ENCODE results near the gene CAND1.
A peak's percentile ranks its signal among the peaks of the same experiment; 100 is the strongest.

Gene CAND1

DNA sequence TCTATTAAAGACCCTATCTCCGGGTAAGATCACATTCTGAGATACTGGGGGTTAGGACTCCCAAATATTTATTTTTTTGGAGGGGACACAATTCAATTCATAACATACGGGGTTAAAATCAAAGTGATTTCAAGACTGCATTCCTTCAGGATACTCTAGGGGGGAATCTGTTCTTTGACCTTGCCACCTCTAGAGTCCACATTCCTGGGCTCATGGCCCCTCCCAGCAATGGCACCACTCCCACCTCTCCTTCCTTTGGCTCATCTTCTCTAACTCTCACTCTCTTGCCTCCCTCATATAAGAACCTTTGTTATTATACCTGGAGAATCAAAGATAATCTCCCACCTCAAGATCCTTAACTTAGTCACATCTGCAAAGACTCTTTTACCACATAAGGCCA is 79.5 kb downstream of the CAND1 start:
- DNase-seq = no peak

- DNase-seq = no peak
These were observed 83.5 kb downstream of the CAND1 start for GRCh38 chr12:67352682-67353081.

GRCh38 chr12:67354322-67354721 is 85.2 kb downstream of the CAND1 start:
- DNase-seq = no peak

GRCh38 chr12:67354966-67355365 is 85.8 kb downstream of the CAND1 start:
- no peak for DNase-seq

DNA sequence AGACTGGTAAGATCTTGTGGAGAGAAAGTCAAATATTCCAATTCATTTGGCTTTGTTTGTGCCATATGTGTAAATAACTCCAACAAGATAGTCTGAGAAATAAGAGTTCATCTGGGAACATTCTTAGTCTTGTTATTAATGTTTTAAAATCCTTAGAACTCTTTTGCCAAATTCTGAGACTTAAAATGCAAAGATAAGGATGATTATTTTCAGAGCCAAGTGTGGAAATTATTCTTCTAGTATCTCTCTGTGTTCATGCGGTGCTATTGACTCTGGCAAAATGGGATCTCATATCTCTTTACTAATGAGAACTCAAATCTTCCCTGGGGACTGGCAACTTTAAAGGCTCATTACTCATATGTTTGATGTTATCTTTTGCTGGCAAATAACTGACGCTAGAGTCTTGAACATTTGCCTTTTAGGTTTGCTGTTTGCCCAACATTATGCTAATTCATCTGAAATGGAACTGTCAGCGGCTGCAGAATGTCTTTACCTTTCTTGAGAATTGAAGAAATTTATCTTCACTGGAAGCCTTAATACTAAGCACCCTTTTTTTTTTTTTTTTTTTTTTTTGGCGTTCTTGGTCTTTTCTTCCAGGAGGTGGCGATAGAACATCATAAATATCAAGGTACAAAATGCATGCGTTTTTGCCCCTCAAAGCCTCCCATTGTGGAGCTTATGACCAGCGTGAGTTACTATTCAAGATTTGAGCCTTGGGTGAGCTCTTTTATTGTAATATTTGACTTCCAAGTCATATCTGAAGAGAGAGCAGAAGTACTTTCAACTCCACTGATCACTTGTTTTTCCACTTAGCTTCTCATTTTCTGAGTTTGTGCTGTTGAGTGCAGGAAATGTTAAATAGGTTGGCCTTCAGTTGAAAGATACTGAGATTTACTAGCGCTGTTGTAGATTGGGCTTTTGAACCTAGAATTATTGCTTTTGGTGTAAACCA is 86.5 kb downstream of the CAND1 start:
- DNase-seq = no peak

DNA sequence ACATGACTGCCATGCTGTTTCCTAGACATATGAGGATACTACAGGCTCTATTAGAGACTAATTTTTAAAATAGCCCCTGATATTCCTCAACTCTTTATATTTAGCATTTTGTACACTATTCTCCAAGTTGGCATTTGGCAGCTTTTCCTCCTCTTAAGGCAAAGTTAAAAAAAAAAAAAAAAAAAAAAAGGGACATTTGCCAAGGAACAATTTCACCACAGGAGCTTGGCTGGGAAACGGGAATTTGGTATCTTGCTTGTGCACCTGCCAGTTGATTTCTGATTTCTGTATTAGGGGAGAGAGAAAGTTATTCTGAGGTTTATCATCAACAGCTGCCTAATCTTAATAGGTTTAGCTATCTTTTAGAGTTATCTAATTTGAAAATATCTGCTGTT is 87.2 kb downstream of the CAND1 start:
- DNase-seq = no peak

DNA sequence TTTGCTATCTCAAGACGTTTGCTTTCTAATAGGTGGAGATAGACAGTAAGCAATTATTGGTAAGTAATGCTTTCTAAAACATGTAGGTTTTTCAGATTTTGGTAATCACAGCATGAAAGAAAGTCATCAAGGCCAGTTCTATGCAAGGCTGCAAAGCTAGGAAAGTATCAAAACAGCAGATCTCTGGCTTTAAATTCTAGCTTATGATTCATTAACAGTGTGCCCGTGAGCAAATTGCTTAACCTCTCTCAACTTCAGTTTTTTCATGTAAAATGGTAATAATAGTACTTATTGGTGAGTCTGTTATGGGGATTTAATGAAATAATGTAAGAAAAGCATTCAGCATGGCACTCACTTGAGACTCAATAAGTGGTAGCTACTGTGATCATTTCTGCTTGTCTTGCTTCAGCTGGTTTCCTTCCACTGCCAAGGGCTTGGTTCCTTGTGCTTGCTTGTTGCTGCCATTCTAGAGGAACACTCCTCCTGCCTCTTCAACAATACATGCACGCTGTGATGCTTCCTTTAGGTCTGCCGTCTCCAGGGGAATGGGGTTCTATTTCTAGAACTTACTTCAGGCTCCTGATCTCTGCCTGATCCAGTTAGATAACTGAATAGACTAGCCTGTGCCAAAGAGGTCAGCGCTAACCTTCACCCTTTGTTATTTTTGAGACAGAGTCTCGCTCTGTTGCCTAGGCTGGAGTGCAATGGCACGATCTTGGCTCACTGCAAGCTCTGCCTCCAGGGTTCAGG is 88.4 kb downstream of the CAND1 start:
- DNase-seq = no peak

GRCh38 chr12:67358781-67359338 is 89.7 kb downstream of the CAND1 start:
- DNase-seq = peak; percentile 46

- no peak for DNase-seq
These were observed 93.4 kb downstream of the CAND1 start for GRCh38 chr12:67362526-67362925.

GRCh38 chr12:67364228-67364627 is 95.1 kb downstream of the CAND1 start:
- no peak for DNase-seq

GRCh38 chr12:67365131-67365530 is 96.0 kb downstream of the CAND1 start:
- DNase-seq = no peak

GRCh38 chr12:67367843-67368242 is 98.7 kb downstream of the CAND1 start:
- no peak for DNase-seq
